Measurements from ENCODE around the gene PNMA8A.

- TF ChIP-seq CTCF (IDR thresholded peaks at IDR 0.05): no peak
- no peak for TF ChIP-seq POLR2A (IDR thresholded peaks at IDR 0.05)
- TF ChIP-seq EP300 (IDR thresholded peaks at IDR 0.05; ENCODE audit: low read depth): no peak
- no peak for TF ChIP-seq POLR2AphosphoS5 (IDR thresholded peaks at IDR 0.05)
Measured at GRCh38 chr19:46469541-46470185, 1.7 kb downstream of the PNMA8A start.

Measured in transverse colon (tissue), 4 donors.